ENCODE results near the gene ABLIM2. TPM values are rescaled to one million over a fixed set of nuclear protein-coding genes. Genes with fewer than 3 reads are reported as not detected.

ABLIM2 gene
- total and polyA plus RNA-seq, 2 of the 4 experiments (the other 2 are of a cell fraction), result under 0.01 to 0.10 TPM

- Histone ChIP-seq H2BK120ac (ENCODE audit: low read depth, low read length) (no peak overlapping the region), H4K91ac (ENCODE audit: insufficient read depth, low read depth, low read length) (no peak overlapping the region), H3K18ac (ENCODE audit: low read depth, low read length) (no peak overlapping the region), H2AFZ (replicated peaks; ENCODE audit: low read length, poor library complexity) (no peak overlapping the region), H3K27ac (ENCODE audit: insufficient read depth, low read length) (no peak overlapping the region), H2AK9ac (replicated peaks; ENCODE audit: low read depth, low read length, poor library complexity) (no peak overlapping the region), H3K9me1 (ENCODE audit: insufficient read depth, low read length) (no peaks in the 10 kb centered on the region), H3K4me3 (ENCODE audit: insufficient read depth, low read depth, low read length) (no peak overlapping the region), H2BK20ac (ENCODE audit: low read depth, low read length) (no peak overlapping the region), H2BK15ac (ENCODE audit: low read depth, low read length) (no peak overlapping the region), H3K79me1 (ENCODE audit: low read depth in 1 of 2, low read length in 2 of 2) (no peaks in the 10 kb centered on the region), H3K4me1 (ENCODE audit: control insufficient read depth, insufficient read depth, low read length) (no peaks in the 10 kb centered on the region), H3K36me3 (ENCODE audit: control insufficient read depth, insufficient read depth, low read length) (no peaks in the 10 kb centered on the region), H3K56ac (ENCODE audit: extremely low read depth, insufficient read depth, low read length) (no peak overlapping the region), H3K9ac (ENCODE audit: low read depth, low read length) (no peak overlapping the region), H3K27me3 (ENCODE audit: control insufficient read depth, insufficient read depth, low read length) (peaks cover 57% of the 10 kb centered on the region), H4K20me1 (ENCODE audit: insufficient read depth, low read length) (no peaks in the 10 kb centered on the region; the same call in 1 of the 2 replicates), H3K9me3 (ENCODE audit: control insufficient read depth, insufficient read depth, low read length) (peaks cover 11% of the 10 kb centered on the region), H3K23ac (ENCODE audit: low read depth, low read length) (no peak overlapping the region), H4K8ac (ENCODE audit: low read depth in 2 of 2, low read length in 2 of 2) (no peak overlapping the region), H2AK5ac (ENCODE audit: low read depth, low read length) (no peak overlapping the region), H4K5ac (ENCODE audit: low read depth, low read length) (no peak overlapping the region), H3K4me2 (ENCODE audit: low read depth, low read length) (no peak overlapping the region), H3K14ac (replicated peaks; ENCODE audit: low read depth, low read length) (no peak overlapping the region), H3K4ac (ENCODE audit: low read depth, low read length) (no peak overlapping the region), H2BK5ac (ENCODE audit: low read depth, low read length, poor library complexity, severe bottlenecking) (no peak overlapping the region)
- DNase-seq (no peak), ATAC-seq (ENCODE audit: low read depth) (peak; percentile 39; the same call in 1 of the 2 replicates)
- no TSS peak for BruUV-seq (replicated peaks)
- dilution Hi-C loops (cut with HindIII; ENCODE audit: low sequenced_read_pairs, unreplicated experiment), result no loop called here
- in situ Hi-C loops (cut with MboI; ENCODE audit: low sequenced_read_pairs), result no loop called here
- TF ChIP-seq MAFK (IDR thresholded peaks at IDR 0.05; ENCODE audit: low read depth, low read length), result no peak
- TF ChIP-seq POLR2A (IDR thresholded peaks at IDR 0.05; ENCODE audit: low read depth, low read length), result no peak
- no peak for TF ChIP-seq BHLHE40 (IDR thresholded peaks at IDR 0.05; ENCODE audit: low read depth, low read length)
- TF ChIP-seq CHD1 (IDR thresholded peaks at IDR 0.05; ENCODE audit: low read depth, low read length), result no peak
- no peak for TF ChIP-seq RCOR1 (IDR thresholded peaks at IDR 0.05; ENCODE audit: insufficient replicate concordance, low read length)
- TF ChIP-seq MXI1 (IDR thresholded peaks at IDR 0.05; ENCODE audit: borderline replicate concordance, low read depth, low read length), result no peak
- ChIA-PET POLR2A (ENCODE audit: unreplicated experiment) (no interaction called here), CTCF (interaction anchor here (0.5 to 0.6 kb wide), 2 partner anchors 23 to 71 kb away, joined by 3 to 4 read pairs; no protein-coding TSS in a partner anchor)
- intact Hi-C loops (cut with micrococcal nuclease), result no loop called here
- WGBS, 2 experiments (ENCODE audit: extremely low coverage in 2 of 2, insufficient read length in 1 of 2), result no CpG with 5 or more reads among the region's 2 CpGs
Observed at GRCh38 chr4:8167815-8168214, 9.2 kb upstream of the ABLIM2 start.
